PC-3 (cell line): ENCODE measurements around the gene FBXO30.

Experiments used
- CTCF ChIP-seq: fragments of 300-600 bp; sonication (generic); conservative IDR thresholded peaks from 2 replicates; pipeline ENCODE4 v1.5.1; 2017; ENCODE audit warnings: antibody characterized with exemption, low read depth, mild to moderate bottlenecking, low read length
- EZH2 ChIP-seq: fragments of 300-600 bp; sonication (generic); IDR thresholded peaks from one replicate; pipeline ENCODE4 v1.6.1; 2017; ENCODE audit warnings: antibody characterized with exemption, mild to moderate bottlenecking, low read length; ENCODE audit not compliant: unreplicated experiment
- EZH2phosphoT487 ChIP-seq: fragments of 300-600 bp; sonication (generic); IDR thresholded peaks from 2 replicates; pipeline ENCODE4 v1.6.1; 2018; ENCODE audit warnings: mild to moderate bottlenecking, antibody characterized with exemption, low read length, borderline replicate concordance

GRCh38 chr6:145839653-145840052 lies 25.1 kb upstream of the FBXO30 start:
- TF ChIP-seq CTCF (no peak), EZH2phosphoT487 (no peak), EZH2 (no peak)
